ENCODE data around the gene MARS1.

Gene MARS1

DNA sequence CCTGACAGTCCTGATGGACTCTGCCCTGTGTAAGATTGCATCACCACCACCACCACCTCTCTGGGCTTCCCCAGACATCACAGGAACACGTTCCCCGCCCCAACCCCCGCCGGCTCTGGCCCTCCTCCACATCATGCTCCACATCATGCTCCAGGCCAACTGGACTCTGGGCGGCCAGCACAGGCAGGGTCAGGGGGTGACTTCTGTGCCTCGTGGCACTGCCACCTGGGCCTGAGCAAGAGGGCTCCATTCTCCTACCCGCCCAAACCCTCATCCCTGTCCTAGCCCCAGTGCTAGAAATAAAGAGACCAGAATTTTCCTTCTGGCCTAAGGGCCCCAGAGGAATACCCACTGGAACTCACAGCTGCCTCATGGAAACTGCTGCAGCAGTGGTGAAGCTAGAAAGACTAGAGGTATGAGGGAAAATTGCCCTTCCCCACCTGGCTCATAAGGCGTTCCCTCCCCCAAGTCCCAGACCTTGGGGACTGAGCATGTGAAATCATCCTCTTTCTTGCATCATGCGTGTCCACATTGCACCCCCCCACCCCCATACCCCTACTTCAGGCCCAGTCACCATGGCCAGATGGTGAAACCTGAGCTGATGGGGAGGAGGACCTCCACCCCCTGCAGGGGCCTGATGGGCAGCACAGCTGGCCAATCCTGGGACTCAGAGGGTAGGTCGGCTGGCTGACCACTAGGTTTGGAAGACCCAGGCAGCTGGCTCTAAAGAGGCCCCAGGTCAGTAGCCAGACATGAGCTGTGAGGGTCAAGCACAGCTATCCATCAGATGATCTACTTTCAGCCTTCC, 33.1 kb upstream of the MARS1 start, which contains the start of gene INHBE:
Gene INHBE, plus strand, starts transcription at position 742 of the 808 bp plus-strand sequence. CDS start 230 bp downstream, outside the sequence.
- no peaks in the 10 kb centered on the region for H3K36me3 ChIP-seq (ENCODE audit: low read depth)
- peaks cover 29% of the 10 kb centered on the region for H3K4me1 ChIP-seq (ENCODE audit: insufficient read depth, poor library complexity, severe bottlenecking)
- H3K9me3 ChIP-seq (ENCODE audit: severe bottlenecking) = no peaks in the 10 kb centered on the region
- TF ChIP-seq, protein P1, sequence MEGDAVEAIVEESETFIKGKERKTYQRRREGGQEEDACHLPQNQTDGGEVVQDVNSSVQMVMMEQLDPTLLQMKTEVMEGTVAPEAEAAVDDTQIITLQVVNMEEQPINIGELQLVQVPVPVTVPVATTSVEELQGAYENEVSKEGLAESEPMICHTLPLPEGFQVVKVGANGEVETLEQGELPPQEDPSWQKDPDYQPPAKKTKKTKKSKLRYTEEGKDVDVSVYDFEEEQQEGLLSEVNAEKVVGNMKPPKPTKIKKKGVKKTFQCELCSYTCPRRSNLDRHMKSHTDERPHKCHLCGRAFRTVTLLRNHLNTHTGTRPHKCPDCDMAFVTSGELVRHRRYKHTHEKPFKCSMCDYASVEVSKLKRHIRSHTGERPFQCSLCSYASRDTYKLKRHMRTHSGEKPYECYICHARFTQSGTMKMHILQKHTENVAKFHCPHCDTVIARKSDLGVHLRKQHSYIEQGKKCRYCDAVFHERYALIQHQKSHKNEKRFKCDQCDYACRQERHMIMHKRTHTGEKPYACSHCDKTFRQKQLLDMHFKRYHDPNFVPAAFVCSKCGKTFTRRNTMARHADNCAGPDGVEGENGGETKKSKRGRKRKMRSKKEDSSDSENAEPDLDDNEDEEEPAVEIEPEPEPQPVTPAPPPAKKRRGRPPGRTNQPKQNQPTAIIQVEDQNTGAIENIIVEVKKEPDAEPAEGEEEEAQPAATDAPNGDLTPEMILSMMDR (IDR thresholded peaks at IDR 0.05; ENCODE audit: poor library complexity, severe bottlenecking) = no peak
- H3K4me3 ChIP-seq (ENCODE audit: severe bottlenecking) = no peak within 1 kb of the TSS
- ATAC-seq (ENCODE audit: low read depth) (no peak), DNase-seq (ENCODE audit: low spot score) (no peak)
- no peaks in the 10 kb centered on the region for H3K27me3 ChIP-seq (ENCODE audit: insufficient read depth, poor library complexity, severe bottlenecking)
- no peak within 1 kb of the TSS for H3K27ac ChIP-seq (ENCODE audit: poor library complexity, severe bottlenecking)

- TF ChIP-seq, protein P1 (IDR thresholded peaks at IDR 0.05; ENCODE audit: poor library complexity, severe bottlenecking) = no peak
- H3K36me3 ChIP-seq (ENCODE audit: low read depth) = no peaks in the 10 kb centered on the region
- no peak overlapping the region for H3K27ac ChIP-seq (ENCODE audit: poor library complexity, severe bottlenecking)
- ATAC-seq (ENCODE audit: low read depth) (no peak), DNase-seq (ENCODE audit: low spot score) (no peak)
- peaks cover 29% of the 10 kb centered on the region for H3K4me1 ChIP-seq (ENCODE audit: insufficient read depth, poor library complexity, severe bottlenecking)
- H3K4me3 ChIP-seq (ENCODE audit: severe bottlenecking) = no peak overlapping the region
- no peaks in the 10 kb centered on the region for H3K27me3 ChIP-seq (ENCODE audit: insufficient read depth, poor library complexity, severe bottlenecking)
- no peaks in the 10 kb centered on the region for H3K9me3 ChIP-seq (ENCODE audit: severe bottlenecking)
Observed at GRCh38 chr12:57455374-57456144, 32.3 kb upstream of the MARS1 start.

DNA sequence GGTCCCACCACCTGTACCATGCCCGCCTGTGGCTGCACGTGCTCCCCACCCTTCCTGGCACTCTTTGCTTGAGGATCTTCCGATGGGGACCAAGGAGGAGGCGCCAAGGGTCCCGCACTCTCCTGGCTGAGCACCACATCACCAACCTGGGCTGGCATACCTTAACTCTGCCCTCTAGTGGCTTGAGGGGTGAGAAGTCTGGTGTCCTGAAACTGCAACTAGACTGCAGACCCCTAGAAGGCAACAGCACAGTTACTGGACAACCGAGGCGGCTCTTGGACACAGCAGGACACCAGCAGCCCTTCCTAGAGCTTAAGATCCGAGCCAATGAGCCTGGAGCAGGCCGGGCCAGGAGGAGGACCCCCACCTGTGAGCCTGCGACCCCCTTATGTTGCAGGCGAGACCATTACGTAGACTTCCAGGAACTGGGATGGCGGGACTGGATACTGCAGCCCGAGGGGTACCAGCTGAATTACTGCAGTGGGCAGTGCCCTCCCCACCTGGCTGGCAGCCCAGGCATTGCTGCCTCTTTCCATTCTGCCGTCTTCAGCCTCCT, 31.6 kb upstream of the MARS1 start:
- H3K9me3 ChIP-seq (ENCODE audit: severe bottlenecking) = no peaks in the 10 kb centered on the region
- DNase-seq (ENCODE audit: low spot score) = no peak
- ATAC-seq (ENCODE audit: low read depth) = no peak
- H3K4me1 ChIP-seq (ENCODE audit: insufficient read depth, poor library complexity, severe bottlenecking) = peaks cover 29% of the 10 kb centered on the region
- no peak overlapping the region for H3K4me3 ChIP-seq (ENCODE audit: severe bottlenecking)
- no peaks in the 10 kb centered on the region for H3K27me3 ChIP-seq (ENCODE audit: insufficient read depth, poor library complexity, severe bottlenecking)
- no peaks in the 10 kb centered on the region for H3K36me3 ChIP-seq (ENCODE audit: low read depth)
- H3K27ac ChIP-seq (ENCODE audit: poor library complexity, severe bottlenecking) = no peak overlapping the region
- TF ChIP-seq, protein P1 (IDR thresholded peaks at IDR 0.05; ENCODE audit: poor library complexity, severe bottlenecking) = peak; percentile 56

GRCh38 chr12:57456737-57457490, 31.0 kb upstream of the MARS1 start:
- Histone ChIP-seq H3K27ac (ENCODE audit: poor library complexity, severe bottlenecking) (peak overlapping the region; percentile 73), H3K4me1 (ENCODE audit: insufficient read depth, poor library complexity, severe bottlenecking) (peaks cover 29% of the 10 kb centered on the region), H3K4me3 (ENCODE audit: severe bottlenecking) (no peak overlapping the region), H3K36me3 (ENCODE audit: low read depth) (no peaks in the 10 kb centered on the region), H3K9me3 (ENCODE audit: severe bottlenecking) (no peaks in the 10 kb centered on the region), H3K27me3 (ENCODE audit: insufficient read depth, poor library complexity, severe bottlenecking) (no peaks in the 10 kb centered on the region)
- DNase-seq (ENCODE audit: low spot score) (no peak), ATAC-seq (ENCODE audit: low read depth) (no peak)
- TF ChIP-seq, protein P1 (IDR thresholded peaks at IDR 0.05; ENCODE audit: poor library complexity, severe bottlenecking) = no peak
